Measurements from ENCODE around the gene KCNH1.

- TF ChIP-seq EZH2 (IDR thresholded peaks at IDR 0.05; ENCODE audit: low read depth, unreplicated experiment) (no peak), CTCF (conservative IDR thresholded peaks at IDR 0.05; ENCODE audit: low read depth in 2 of 2) (no peak), POLR2AphosphoS5 (IDR thresholded peaks at IDR 0.05; ENCODE audit: low read depth) (no peak)
- TF ChIP-seq, protein P1, sequence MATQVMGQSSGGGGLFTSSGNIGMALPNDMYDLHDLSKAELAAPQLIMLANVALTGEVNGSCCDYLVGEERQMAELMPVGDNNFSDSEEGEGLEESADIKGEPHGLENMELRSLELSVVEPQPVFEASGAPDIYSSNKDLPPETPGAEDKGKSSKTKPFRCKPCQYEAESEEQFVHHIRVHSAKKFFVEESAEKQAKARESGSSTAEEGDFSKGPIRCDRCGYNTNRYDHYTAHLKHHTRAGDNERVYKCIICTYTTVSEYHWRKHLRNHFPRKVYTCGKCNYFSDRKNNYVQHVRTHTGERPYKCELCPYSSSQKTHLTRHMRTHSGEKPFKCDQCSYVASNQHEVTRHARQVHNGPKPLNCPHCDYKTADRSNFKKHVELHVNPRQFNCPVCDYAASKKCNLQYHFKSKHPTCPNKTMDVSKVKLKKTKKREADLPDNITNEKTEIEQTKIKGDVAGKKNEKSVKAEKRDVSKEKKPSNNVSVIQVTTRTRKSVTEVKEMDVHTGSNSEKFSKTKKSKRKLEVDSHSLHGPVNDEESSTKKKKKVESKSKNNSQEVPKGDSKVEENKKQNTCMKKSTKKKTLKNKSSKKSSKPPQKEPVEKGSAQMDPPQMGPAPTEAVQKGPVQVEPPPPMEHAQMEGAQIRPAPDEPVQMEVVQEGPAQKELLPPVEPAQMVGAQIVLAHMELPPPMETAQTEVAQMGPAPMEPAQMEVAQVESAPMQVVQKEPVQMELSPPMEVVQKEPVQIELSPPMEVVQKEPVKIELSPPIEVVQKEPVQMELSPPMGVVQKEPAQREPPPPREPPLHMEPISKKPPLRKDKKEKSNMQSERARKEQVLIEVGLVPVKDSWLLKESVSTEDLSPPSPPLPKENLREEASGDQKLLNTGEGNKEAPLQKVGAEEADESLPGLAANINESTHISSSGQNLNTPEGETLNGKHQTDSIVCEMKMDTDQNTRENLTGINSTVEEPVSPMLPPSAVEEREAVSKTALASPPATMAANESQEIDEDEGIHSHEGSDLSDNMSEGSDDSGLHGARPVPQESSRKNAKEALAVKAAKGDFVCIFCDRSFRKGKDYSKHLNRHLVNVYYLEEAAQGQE (IDR thresholded peaks at IDR 0.05; ENCODE audit: unreplicated experiment) = no peak
Observed at GRCh38 chr1:210731597-210731996, 402.4 kb downstream of the KCNH1 start.

All from GM23338 (cell line).